Activated CD4-positive, alpha-beta T cell treated with anti-CD3 and anti-CD28 coated beads, Interleukin-2, amount 50 U/mL, for 24 hours (primary cell): Measurements from ENCODE around the gene CAMSAP2.

Experiments used
- DNase-seq, 2 donors: peaks; one replicate each; pipeline ENCODE4 v3.0.0-alpha.2; 2020; ENCODE audit warnings: low read depth in 1 of 2, low spot score in 1 of 2

CAMSAP2 gene

DNA sequence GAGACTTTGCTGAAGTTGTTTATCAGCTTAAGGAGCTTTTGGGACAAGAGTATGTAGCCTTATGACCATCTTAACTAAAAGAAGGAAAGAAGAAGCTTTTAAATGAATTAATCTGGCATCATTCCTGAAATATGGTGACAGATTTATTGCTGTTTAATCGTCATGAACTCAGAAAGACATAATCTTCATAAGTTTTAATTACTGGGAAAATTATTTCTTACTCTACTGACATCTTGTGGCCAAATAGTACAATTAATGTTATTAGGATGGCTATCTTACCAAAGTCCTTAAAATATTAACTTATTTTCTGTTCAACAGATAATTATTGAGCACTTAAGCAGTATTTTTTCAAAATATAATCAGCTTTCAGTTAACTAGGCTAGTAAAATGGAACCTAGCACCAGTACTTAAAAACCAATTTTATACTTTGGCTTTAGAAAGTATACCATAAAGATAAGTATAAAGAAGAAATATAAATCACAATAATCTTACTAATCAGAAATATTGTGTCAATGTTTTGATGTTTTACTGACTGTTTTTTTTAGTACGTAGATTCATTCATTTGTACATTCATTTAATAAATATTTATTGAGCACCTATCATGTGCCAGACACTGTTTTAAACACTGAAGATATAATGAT is 99.4 kb downstream of the CAMSAP2 start:
- DNase-seq, result no peak

DNA sequence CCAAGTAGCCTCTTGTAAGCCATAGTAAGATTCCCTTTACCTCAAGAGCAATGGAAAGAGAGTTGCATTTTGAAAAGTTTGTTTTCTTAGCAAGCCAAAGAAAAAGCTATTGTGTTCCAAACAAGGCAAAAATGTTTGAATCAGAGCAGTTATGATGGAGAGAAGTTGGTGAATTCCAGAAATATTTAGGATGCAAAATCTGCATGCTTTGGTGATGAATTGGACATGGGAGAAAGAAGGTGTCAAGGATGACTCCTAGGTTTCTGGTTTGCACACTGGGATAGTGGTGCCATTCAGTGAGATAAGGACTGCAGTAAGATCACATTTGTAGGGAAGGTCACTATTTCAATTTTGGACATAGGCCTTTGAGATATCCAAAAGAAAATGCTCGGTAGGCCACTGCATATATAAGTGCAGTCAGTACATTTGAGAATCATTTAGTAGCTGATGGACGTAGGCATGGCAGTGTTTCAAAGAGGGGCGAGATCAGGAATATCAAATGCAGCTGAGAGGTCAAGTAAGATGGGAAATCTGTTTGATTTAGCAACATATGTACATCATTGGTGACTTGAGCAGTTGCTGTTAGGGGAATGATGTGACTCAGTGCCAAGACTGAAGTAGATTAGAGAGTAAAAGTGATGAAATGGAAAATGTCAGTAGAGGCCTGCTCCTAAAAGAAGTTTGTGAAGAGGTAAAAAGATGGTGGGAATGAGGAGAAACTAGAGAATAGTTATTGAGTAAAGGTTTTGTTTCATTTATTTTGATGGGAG is 100.2 kb downstream of the CAMSAP2 start:
- no peak for DNase-seq

DNA sequence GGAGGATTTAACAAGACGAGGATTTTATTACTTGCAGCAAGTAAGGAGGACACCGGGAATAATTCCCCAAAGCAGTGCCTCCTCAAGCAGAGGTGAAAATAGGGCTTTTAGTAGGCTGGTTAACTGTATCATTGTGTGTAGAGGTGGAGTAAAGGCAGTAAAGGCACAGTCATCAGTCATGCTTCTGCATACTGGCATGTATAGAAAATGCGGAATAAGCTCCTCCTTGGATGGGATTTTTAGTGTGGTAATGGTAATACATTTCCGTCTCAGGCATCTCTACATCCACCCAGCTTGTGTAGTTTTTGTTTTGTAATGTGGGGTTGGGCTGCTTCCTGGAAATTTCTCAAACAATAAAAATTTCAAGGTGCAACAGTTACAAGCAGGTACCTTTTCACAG is 106.7 kb downstream of the CAMSAP2 start:
- no peak for DNase-seq

DNA sequence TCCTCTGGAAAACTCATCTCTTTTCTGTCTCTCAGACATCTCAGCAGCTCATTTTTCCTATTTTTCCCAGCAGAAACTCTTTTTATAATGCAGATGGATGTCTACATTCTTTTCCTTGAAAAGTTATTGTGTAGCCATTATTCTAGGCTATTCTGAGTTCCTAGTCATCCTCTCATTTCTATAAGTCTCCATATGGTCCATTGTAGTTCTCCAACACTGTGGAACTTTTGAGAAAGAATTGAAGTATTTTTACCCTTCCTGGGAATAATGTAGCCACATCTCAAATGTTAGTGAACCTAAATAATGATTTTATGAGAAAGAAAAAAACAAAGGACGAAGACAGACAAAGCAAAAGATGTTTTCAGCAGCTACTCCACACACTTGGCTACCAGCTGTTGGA is 107.7 kb downstream of the CAMSAP2 start:
- no peak for DNase-seq

DNA sequence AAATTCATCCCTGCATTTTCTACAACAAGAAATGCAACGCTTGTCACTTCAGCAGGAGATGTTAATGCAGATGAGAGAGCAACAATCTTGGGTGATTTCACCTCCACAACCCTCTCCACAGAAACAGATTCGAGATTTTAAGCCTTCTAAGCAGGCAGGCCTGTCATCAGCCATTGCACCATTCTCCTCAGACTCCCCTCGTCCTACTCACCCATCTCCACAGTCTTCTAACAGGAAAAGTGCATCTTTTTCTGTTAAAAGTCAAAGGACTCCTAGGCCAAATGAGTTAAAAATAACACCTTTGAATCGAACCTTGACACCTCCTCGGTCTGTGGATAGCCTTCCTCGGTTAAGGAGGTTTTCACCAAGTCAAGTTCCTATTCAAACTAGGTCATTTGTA is 110.7 kb downstream of the CAMSAP2 start:
- no peak for DNase-seq

DNA sequence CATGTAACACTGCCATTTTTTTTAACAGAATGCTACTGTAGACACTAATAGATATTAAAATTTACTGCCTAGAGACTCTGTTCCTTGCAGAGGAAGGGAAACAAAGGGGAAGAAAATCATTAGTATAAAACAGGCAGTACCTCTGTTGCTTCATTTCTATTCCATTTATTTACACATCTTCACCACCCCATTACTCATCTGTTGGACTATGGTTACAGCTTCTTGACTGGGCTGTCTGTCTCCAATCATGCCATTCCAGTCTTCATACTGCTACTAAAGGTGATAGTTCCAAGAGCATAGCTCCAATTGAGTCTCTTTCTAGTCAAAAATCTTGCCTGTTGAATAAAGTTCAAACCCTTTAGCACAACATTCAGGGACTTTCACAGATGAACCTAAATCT is 111.9 kb downstream of the CAMSAP2 start:
- no peak for DNase-seq

DNA sequence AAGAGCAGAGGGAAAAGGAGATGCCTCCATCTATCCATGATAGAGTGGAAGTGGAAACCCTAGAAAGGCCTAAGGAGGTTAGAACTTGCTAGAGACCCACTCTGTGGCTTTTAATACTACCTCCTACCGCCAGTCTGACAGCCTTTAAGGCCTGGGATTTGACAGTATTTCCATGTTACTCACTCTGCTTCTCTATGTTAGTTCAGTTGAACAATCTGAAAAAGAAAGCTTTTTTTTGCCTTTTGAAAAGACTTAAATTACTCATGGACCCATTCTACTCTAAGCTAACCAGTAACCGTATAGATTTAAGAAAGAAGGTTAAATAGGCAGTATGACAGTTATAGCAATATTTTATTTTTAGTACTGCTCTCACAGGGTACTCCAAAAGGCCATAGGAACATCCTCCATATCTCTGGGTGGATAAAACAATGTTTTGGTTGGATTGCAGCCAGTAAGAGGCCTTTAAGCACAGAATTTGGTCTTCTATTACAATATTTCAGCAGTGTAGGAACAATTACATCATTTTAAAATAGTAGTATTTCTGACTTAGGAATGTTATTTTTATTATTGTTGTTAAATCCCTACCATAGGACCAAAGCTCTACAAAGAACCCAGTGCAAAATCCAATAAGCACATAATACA is 118.1 kb downstream of the CAMSAP2 start:
- DNase-seq, result no peak

DNA sequence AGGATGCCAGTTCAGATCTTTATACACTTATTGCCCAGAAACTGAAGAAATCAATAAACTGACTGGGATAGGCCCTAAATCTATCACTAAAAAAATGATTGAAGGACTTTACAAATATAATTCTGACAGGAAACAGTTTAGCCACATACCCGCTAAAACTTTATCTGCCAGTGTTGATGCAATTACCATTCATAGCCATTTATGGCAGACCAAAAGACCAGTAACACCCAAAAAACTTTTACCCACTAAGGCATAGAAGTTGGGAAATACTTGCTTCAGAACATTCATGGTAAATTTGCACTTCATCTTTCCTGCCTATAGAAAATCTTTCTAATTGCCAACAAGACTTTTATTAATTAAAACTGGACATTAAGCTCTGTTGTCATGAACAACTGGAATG is 119.1 kb downstream of the CAMSAP2 start:
- DNase-seq, result no peak

DNA sequence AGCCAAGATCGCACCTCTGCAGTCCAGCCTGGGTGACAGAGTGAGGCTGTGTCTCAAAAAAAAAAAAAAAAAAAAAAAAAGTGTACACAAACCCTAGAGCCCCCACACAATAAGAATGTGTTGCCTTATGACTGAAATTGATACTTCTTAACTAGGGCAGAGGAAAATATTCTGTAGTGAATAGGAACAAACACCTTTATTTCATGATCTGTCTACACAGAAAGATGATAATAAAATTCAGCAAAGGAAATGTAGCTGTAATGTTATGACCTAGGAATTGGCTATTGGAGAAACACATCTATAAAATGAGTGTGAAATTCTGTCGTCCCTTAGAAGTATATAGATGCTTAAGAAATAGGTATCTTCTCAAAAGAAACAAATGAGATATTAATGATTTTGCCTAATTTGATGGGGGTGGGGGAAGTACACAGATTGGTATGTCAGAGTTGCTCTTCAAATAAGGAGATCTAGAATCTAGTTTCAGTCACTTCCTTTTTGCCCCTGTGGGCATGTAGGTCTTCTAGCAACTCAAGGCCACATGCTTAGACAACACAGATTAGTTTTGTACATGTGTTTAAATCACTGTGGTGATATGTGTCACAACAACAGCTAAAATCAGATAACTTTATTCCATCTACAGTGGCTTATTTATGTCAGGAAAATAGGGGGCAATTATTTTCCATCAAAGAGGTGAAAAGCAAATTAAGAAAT is 123.4 kb downstream of the CAMSAP2 start:
- DNase-seq, result no peak

DNA sequence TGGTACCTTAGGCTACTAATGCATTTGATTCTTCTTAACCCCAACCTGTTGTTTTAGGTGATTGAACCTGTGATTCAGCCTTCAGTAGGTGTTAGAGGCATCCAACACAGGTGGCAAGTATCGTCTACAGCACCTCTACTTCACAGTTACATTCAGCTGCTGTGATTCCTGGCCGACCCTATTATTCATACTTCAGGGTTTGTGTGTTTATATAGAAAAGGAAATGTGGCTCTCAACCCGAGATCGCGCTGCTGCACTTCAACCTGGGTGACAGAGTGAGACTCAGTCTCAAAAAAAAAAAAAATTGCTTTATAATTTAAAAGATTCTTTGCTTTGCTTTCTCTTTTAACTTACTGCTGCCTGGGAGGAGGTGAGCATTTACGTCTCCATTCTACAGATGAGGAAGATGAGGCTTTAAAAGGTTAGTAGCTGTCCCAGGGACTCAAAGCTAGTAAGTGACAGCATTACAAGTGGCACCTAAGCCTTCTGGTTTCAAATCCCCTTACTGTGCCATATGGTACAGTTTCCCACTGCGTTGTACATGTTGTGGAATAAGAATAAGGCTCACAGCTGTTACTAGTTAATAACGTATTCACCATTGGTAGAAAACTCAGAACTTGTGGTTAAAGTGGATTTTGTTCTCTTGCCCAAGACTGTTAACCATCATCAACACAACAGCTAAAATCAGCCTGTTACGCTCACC is 124.2 kb downstream of the CAMSAP2 start:
- no peak for DNase-seq

DNA sequence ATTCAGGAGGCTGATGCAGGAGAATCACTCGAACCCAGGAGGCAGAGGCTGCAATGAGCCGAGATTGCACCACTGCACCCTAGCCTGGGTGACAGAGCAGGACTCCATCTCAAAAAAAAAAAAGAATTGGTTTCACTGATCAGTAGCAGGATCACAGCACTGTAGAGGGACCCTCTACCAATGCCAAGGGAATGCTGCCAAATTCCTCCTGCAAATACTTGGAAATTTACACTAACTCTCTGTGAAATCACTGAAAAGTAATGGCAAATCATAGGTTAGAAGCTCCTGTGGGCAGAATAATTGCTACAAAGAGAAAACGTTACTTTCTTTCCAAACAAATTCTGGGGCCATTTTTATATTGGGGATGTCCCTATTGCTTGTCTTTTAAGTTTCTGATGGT is 127.4 kb downstream of the CAMSAP2 start:
- no peak for DNase-seq

DNA sequence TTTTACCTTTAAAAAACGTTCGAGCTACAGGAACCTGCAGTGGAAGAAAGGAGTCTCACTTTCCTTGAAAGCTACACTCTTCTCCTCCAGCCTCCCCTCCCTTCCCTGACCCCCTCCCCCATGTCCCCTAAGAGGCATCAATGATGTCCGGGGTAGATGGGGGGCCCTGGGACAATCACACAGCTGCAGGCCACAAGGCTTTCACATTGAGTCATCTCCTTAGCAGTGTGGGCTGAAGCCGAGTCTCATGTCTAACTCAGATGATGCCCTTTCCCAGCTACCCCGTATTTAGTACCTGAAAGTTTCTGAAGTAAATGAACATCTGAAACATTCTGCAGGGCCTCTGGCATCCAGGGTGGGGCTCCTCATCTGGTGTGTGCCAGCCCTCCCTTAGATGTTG is 127.8 kb downstream of the CAMSAP2 start:
- peak in 1 of 2 donors; percentile 44 for DNase-seq

DNA sequence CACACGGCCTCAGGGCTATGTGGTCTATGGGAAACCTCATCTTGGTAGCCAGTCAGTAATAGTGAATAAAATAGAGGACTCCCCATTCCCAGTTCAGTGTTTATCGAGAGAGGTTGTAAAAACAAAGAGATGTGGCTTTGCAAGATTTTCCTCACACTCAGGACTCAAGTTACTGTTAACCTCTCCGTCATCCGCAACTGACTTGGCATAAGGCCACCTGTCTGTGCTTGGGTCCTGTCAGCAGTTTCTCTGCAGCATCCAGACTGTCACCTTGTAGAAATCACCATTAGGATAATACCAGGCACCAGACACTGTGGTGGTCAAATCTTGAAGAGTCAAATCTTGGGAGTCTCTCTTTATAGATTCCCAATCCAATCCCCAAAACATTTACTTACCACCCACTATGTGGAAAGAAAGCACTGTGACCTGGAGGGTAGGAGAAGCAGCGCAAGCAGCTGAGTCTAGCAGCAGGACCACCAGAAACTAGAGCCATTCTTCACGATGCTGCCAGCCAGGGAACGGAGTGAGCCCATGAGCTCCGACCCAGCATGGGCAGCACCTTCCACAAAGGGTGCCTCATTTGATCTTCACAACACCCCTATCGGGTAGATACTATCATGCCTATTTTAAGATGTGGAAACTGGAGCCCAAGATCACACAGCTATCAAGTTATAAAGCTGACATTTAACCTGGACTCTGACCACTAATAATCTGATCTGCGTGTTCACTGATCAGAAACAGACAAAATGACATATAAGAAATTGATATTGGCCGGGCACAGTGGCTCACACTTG is 128.5 kb downstream of the CAMSAP2 start:
- no peak for DNase-seq

DNA sequence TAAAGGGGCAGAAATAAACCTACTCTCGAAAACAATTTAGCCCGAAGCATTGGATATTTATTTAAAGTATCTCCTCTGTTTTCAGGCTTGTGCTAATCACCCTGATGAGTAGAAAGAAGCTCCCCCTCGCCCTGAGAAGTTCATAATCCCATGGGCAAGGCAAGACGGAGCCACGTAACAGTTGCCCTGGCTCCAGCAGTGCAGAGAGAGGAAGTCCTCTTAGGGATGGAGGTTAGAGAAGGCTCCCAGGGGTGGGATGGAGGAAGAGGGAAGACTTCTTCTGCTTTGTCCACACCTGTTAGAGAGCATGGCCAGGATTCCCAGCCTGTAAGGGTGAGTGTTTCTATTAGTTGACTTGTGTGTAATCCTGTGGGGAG is 130.7 kb downstream of the CAMSAP2 start:
- no peak for DNase-seq

DNA sequence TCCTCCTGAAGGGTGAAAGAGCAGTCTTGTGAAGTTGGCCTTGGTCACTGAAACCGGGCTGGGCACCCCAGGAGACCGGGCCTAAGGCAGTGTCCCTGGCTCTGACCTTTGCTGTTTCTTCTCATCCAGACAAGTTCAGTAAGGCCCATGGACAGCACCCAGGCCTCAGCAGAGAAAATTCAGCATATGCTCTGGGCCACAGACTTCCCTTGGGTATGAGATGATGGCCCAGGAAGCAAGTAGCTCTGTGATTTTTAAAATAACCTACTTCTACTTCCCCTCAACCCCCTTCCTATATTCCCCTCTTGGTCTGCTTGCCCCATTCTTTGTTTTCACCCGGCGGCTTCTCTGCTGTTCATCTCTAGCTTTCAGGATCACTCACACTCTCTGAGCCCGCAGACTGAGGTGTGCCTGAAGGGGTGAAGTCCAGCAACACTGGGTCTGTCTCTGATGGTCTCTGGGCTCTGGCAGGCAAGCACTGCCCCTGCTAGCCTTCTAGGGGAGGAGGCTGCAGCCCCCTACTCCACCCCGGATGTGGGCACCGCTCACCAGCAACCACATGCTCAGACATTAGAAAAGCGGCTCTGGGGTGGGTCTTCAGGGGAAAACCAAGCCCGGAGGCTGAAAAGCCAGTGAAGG is 131.2 kb downstream of the CAMSAP2 start:
- DNase-seq, result no peak

DNA sequence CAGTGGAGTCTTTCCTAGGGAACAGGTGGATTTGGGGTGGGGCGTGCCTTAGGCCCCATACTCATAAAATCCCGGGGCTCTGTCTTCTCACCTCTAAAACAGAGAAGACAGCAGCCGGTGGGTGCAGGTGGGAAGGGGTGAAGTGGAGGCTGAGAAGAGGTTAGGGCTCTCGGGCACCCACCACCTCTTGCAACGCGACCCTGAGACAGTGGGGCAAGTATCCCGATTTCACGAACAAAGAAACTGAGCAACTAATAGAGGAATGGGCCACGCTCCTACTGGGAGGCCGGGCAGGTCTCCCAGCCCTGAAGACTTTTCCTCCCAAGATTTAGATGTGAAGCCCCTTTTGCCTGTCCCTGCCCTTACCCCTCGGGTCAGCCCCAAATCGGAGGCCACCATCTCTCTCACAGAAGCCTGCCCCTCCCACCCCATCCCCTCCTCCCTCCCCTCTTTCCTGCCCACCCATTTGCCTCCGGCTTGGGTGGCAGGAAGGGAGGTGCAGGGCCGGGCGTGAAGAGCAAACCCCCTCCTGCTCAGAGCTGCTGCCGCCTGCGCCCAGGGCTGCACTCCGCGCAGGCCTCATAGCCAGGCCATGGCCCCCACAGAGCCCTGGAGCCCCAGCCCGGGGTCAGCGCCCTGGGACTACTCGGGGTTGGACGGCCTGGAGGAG is 133.9 kb downstream of the CAMSAP2 start, which contains the start of gene GPR25:
Gene GPR25, plus strand, starts transcription at position 536 of the 670 bp plus-strand sequence. Its CDS starts 57 bp downstream, at position 593.
- DNase-seq, result no peak

DNA sequence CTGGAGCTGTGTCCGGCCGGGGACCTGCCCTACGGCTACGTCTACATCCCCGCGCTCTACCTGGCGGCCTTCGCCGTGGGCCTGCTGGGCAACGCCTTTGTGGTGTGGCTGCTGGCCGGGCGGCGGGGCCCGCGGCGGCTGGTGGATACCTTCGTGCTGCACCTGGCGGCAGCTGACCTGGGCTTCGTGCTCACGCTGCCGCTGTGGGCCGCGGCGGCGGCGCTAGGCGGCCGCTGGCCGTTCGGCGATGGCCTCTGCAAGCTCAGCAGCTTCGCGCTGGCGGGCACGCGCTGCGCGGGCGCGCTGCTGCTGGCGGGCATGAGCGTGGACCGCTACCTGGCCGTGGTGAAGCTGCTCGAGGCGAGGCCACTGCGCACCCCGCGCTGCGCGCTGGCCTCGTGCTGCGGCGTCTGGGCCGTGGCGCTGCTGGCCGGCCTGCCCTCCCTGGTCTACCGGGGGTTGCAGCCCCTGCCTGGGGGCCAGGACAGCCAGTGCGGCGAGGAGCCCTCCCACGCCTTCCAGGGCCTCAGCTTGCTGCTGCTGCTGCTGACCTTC is 134.5 kb downstream of the CAMSAP2 start:
- DNase-seq, result no peak

DNA sequence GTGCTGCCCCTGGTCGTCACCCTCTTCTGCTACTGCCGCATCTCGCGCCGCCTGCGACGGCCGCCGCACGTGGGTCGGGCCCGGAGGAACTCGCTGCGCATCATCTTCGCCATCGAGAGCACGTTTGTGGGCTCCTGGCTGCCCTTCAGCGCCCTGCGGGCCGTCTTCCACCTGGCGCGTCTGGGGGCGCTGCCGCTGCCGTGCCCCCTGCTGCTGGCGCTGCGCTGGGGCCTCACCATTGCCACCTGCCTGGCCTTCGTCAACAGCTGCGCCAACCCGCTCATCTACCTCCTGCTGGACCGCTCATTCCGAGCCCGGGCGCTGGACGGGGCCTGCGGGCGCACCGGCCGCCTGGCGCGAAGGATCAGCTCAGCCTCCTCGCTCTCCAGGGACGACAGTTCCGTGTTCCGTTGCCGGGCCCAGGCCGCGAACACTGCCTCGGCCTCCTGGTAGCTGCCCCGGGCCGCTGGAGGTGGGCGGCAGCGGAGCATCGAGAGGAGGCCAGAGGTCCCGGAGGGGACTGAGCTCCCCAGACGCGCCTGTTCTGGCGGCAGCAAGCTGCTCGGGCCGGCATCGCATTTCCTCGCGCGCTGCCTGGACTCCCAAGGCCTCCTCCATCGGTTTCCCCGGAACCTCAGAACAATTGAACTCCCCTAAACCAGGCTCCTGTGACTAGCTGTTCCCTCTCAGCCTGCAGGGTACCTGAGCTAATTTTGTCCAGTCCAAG is 135.1 kb downstream of the CAMSAP2 start:
- DNase-seq, result no peak
